HG03103 (cell line): ENCODE measurements around the gene DIRAS1.

ENCODE experiments used
- ATAC-seq: cut with Tn5 transposase; IDR thresholded peaks from one replicate; pipeline ENCODE4 v1.9.1; 2021; ENCODE audit warnings: low read depth; ENCODE audit not compliant: unreplicated experiment

DIRAS1 gene

DNA sequence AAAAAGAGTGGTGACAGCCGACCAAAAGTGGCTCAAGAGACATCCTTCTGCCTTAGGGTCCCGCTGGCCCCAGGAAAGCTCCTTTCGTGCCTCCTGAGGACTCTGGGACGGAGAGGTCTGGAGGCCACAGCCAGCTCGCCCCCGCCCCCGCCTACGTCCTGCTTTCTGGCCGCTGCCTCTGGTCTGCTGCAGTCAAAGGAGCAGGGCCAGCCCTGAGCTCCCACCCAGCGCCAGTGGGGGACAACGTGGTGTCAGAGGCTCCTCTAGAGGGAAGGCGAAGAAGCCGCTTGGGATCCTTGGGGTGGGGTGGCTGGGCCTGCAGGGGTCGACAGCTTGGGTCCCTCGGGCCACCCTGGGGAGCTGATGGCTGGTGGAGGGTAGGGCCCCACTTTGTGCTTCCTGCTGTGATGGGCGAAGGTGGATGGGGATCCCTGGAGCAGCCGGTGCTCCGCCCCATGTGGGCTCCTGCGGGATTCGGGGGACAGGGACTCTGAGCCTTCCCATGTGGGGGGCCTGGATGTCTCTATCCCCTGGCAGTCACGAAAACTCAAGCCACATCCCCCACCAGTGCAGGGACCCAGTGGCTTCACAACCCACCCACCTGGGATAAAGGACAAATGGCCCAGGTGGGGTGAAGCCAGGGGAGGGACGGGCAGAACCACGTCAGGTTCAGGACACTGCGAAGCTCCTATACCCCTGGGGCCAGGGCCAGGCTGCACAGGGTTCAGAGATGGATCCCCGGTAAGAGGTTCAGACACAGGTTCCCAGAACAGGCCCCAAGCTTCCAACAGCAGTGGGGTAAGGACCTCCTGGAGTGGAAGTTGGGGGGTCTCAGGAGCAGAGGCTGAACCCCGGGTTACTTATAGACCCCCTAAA, 9.0 kb upstream of the DIRAS1 start:
- ATAC-seq: no peak

DNA sequence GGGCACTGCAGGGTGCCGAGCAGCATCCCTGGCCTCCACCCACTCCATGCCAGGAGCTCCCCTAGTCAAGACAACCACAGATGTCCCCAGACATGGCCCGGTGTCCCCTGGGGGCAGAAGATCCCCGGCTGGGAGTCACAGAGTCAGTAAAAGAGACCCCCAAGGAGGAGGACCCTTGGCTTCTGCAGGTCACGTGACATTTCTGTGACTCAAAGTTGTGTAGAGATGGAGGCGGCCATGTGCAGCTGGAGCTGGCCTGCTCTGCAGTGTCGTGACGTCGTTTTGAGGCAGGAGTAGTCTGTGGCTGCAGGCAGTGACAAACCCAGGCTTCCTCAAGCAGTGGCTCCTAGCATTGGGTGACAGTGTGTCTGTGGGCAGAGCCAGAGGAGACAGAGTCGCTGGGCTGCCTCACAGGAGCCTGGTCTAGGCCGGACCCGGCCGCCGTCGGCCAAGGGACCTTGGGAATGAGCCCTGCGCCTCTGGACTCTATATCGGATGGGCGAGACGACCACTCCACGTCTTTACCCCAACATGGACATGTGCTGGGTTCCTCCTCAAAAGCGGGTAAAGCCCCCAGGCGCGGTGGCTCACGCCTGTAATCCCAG, 7.7 kb upstream of the DIRAS1 start:
- no peak for ATAC-seq

DNA sequence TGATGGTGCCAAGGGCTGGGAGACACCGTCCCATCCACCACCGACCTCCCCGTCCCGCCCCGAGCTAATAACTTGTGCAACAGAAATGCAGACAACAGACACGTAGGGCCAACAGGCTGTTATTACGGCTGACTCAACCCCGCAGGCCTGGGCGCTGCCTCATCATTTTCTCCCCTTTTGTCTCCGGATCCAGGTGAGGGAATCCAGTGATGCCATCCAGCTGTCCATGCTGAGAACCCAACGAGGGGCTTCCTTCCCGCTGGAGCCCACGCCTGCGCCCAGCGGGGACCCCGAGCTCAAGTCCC, 6.4 kb upstream of the DIRAS1 start:
- ATAC-seq: no peak

DNA sequence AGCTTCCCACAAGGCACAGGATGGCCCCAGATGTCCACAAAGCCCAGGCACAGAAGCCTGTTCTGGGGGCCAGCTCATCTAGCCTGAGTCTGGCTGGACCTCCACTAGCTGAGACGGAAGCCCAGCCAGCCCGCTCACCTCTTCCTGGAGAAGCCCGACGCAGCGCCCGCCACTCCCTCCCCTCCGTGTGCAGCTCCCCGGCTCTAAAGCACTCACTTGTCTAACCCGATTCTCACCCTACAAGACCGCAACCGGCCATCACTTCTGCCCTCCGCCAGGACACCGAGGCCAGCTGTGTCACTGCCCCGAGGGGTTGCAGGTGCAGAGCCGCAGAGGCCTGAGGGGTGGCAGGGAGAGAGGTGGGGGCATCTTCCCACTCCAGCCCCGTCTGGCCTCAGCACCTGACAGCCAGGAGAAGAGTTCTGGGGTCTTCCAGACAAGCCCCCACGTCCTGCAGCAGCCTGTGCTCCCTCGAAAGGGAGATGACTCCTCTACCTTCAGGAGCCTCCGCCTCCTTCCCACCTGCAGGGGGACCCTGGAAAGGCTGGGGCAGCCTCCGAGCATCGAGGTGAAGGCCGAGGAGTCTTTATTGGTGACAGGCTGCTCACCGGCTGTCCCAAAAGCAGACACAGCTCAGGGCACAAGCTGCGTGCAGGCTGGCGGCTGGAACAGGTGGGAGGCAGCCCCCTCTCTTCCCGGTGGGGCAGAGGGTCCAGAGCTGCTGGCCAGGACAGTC, 5.9 kb upstream of the DIRAS1 start:
- ATAC-seq: no peak

DNA sequence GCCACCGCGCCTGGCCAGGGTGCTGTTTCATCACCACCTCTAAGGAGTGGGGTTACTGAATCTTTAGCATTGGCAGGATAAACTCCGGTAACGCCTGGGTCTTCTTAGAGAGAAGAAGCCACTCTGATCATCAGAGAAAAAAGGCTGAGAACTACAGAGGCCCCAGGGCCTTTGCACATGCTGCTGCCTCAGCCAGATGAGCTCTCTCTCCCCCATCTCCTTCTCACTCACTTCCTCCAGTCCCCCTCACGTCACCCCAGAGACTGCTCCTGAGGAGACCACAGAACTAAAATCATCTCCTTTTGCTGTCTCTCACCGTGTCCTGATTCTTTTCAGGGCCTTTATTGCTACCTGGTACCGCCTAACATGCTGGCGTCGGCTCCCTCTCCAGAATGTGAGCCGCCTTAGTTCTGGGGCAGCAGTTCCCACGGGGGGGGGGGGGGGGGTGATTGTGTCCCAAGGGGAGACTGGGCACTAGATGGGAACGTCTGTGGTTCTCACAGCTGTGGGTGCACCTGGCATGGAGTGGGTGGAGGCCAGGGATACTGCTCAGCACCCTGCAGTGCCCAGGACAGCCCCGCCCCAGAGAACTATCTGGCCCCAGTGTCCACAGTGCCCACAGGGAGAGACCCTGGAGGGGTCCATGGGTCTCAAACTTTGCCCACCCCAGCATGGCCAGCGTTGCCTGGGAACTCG, 5.1 kb upstream of the DIRAS1 start:
- no peak for ATAC-seq

DNA sequence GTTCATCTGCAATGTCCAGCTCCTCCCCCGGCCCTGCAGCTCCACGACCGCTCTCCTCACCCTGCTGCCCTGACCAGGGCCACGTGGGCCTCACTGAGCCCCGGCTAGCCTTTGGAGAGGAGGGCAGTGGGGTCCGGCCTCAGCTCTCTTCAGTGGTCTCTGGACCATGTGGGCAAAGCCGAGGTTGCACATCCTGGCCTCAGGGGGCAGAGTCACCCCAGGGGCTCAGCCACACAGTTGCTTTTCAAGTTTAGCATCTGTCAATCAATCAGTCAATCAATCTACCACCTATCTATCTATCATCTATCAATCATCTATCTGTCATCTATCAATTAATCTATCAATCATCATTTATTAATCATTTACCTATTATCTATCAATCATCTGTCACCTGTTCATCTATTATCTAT, 3.0 kb upstream of the DIRAS1 start:
- no peak for ATAC-seq

DNA sequence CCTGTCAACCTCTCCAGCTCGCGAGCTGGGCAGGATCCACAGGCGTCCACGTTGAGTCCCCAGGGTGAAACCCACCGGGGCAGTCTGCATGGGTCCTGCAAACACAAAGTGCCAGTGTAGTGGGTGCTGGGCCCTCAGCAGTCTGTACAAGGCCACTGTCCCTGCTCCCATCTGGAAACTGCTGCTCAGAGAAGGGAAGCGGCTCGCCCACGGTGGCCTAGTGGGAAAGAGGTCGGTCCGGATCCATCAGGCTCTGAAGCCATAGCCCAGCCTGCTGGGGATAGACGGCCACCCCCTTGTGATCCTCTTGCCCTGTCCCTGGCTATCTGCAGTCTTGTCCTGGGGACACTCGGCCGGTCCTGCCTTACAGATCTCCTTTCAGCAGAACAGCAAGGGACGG, 2.6 kb upstream of the DIRAS1 start:
- ATAC-seq: no peak

DNA sequence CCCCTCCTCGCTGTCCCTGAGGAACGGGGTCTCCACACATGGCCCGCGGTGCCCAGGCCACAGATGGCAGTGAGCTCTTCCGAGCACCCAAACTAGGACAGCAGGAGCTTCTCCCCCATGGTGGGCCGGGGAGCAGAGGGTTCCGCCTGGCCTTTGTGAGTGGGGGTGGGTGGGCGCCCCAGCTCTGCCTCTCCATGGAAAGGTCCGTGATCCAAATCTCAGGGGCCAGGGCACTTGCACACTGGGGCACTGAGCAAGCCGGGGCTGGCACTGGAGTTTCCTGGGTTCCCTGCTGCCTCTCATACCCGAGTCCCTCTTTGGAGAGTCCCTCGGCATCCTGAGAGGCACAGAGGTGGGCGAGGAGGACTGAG, 2.2 kb upstream of the DIRAS1 start:
- ATAC-seq: no peak

DNA sequence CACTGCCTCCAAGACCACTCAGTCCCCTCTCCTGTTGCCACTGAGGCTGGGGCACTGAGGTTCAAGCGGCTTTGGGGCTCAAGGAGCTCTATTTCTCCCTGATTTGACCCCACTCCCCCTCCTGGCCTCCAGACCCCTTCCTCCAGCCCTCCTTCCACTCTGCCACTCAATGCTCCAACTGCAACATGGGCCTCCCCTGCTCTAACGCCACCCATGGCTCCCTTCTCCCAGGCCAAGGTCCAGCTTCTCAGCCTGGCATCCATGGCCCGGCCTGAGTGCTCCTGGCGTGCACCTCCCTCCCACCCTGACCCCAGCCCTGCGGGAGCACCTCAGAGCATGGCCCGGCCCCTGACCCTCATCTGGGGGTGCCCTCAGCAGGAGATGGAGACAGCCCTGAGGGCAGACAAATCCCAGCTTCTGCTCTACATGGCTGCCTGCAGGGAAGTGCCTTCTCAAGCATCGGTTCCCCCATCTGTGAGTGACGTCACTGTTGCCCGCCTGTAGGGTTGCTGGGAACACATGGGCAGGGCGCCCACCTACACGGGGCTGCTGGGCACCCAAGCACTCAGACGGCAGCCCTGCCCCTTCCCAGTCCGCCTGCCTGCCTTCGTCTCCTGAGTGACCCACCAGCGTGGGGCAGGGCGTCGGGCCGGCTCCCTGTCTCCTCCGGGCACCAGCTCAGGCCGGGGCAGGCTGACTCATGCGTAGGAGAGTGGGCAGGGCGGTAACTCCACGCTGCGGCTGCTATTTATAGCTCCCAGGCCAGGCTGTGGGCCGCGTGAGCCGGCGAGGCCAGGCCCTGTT, 1.6 kb upstream of the DIRAS1 start:
- ATAC-seq: no peak

DNA sequence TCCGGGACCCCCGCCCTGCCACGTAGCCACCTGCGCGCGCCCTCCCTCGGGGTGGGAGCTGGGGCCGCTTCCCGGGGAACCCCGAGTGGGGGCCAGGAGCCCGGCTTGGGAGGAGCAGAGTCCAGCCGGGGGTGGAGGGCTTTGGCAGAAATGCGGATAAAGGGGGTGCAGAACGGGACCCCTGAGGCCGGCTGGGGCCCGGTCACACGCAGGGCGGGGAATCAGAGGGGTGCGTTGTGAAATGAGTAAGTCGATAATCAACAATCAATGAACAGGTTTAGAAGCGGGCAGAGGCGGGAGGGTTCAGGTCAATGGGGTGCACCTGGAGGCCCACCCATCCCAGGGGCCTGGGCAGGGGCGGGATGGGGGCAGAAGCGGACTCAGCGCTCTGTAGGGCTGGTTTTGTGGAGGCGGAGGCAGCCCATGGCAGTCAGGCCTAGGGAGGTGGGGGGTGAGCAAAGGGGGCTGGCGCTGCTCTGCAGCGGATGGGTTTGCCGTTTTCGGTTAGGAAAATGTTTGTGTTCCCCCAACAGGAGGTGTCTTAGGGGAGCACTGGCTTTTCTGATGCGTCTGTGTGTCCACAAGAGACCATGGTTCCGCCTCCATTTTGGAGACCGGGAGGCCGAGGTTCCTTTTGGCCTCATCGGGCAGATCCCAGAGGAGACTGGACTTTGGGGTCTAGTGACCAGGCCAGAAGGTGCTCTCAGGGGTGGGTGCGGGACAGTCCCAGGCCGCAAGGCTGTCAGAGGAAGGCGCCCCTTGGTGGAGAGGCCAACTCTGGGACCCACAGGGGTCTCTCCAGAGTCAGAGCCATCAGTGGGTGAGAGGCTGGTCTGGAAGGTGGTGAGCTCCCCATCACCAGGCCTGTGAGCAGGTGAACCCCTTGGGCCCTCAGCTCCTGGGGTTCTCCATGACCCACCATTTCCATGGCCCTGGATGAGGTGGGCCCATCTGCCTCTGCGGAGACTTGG, 683 bp upstream of the DIRAS1 start:
- ATAC-seq: no peak

DNA sequence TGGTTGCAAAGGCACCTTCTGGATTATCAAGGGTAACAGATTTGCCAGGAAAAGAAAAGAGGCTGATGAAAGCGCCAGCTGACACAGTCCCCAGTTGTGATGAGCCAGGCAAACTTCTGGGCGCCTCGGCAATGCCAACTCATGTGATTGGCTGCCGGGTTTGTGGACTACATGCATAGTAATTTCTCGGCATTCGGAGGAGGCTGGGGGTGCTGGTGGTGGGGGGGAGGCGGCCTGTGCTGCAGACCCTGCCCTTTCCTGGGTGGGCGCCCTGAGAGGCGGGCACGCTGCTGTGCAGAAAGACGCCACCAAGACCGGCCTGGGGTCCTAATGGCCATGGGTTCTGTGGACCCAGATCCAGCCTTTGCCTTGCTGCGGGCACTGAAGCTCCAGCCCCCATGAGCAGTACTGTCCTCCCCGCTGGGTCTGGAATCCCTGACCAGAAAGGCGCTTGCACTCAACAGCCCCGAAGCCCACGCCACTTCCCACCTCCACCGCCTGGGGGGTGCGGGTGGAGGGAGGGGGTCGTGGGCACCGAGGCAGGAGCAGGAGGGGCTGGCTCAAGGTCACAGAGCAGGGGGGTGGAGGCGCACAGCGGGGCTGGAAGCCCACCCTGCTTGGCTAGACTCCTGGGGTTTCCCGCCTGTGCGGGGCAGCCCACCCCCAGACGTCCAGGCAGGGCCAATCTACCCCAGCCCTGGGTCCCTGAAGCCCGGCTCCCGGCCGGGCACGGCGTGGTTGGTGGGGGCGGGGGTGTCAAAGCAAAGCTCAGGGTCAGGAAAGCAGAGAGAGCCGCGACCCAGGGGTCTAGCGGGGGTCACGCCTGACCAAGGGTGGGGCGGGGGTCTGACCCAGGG, 1.0 kb downstream of the DIRAS1 start:
- no peak for ATAC-seq

DNA sequence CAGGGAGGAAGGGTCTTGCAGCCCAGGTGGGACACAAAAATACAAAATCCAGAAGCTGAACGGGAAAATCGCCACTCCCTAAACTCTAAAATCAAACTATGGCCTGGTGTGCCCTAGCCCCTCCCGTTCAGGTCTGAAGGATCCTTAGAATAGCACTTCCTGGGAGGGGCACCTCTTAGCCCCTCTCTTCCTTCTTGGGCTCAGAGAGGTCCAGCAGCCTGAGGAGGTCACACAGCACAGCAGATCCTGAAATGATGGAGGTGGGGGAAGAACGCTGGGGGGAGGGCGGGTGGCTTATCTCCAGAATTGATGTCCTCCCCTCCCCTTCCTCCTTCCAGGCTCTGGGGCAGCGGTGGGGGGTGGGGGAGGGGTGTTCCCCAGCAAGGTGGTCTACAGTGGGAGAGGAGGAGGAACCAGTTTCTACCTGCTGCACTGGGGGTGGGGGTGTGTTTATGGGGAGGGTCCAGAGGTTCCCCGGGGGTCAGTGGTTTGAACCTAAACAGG, 1.9 kb downstream of the DIRAS1 start:
- ATAC-seq: no peak

DNA sequence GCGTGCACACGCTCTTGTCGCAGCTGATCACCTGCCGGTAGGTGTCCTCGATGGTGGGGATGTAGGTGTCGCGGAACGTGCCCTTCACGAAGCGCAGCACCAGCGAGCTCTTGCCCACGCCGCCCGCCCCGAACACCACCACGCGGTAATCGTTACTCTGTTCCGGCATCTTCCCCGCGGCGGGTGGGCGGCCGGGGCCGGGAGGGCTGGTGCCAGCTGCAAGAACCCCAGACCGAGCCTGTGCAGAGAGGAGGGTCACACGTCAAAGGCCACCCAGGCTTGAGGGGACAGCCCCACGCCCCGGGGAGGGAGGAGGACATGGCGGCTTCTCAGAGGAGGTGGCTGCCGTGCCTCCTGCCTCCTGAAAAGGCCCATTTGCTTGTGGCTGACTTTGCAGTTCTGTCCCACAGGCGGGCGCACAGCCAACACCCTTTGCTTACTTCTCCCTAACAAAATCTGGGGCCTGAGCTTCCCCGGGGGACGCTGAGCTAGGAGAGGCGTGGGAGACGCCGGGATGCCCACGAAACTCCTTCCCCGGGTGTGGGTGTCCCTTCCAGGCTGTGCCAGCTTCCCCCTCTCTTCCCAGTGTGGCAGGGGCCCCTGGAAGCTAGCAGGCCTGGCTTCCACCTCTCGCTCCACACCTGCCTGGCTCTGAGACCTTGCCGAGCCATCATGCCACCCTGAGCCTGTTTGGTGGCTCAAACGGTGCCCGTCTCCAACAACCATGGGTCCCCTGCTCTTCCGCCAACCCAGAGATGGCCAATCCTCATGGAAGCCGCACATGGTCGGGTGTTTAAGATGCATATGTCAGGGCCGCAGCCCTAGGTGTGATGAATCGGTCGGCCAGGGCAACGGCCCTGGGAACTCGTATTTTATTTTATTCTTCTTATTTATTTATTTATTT, 3.3 kb downstream of the DIRAS1 start:
- ATAC-seq: no peak

DNA sequence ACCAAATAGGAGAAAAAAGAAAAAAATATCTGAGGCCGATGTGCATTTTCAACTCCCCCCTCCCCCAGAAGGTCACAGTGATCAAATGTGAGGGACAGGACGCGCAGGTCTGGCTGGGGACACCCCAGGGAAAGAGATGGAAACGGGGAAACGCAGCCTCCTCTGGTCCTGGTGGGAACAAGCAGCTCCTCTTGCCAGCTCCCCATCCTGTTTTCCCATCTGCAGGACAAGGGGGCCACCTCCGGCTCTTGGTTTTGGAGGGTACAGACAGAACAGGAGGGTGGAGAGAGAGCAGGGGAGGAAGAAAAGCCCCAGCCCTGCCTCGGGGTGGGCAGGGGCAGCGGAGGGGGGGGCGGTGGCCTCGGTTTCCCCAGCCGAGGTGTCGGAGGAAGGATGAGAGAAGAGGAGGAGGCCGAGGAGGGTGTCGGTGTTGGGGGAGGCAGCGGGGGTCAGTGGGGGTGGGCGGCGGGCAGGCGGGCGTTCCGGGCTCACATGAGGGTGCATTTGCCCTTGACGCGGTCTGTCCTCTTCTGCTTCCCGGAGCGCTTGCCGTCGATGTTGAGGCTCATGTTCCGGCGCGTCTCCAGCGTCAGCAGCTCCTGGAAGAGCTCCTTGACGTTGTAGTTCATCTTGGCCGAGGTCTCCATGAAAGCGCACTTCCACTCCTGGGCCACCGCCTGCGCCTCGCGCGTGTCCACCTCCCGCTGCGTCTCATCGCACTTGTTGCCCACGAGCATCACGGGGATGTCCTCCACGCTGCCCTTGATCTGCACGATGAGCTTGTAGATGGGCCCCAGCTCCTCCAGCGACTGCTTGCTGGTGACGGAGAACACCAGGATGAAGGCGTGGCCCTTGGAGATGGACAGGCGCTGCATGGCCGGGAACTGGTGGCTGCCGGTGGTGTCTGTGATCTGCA, 4.2 kb downstream of the DIRAS1 start:
- ATAC-seq: no peak

DNA sequence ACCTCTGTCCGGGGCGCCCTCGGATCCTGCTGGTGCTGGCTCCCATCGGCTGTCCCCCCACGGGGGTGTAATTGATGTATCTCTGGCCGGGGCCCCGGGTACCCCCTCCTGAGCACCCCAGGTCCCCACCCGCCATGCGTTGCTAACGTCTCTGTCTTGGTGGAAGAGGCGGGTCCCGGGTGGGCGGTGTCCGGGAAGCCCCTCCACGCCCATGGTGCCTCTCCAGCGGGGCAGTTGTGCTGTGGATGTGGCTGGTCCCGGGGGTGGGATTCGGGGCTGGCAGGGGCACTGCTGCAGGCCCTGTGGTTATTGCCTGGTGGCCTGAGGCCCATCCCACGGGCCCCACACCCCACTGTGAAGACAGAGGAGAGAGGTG, 4.9 kb downstream of the DIRAS1 start:
- no peak for ATAC-seq
